Activated CD4-positive, alpha-beta T cell treated with anti-CD3 and anti-CD28 coated beads for 36 hours (primary cell): ENCODE results near the gene NTM. TPM values are rescaled to one million over a fixed set of nuclear protein-coding genes. Genes with fewer than 3 reads are reported as not detected.
"Not testable (repeated sequence)": the region's sequence is repeated elsewhere in the genome, so short reads cannot be mapped to it uniquely, and the experiment has no call there.

ENCODE experiments used
- ATAC-seq: fragments of 200-7000 bp; cut with Tn5 transposase; one replicate; pipeline ENCODE4 v1.10.0; 2021; ENCODE audit warnings: mild to moderate bottlenecking, moderate library complexity
- CTCF ChIA-PET: fragments of 350-600 bp; sonication (Branson Sonifier 250); formaldehyde crosslinking; loops from one replicate; lab custom pipeline; 2021; ENCODE audit warnings: antibody characterized with exemption; lab: Charles Lee
- POLR2A ChIA-PET: fragments of 350-600 bp; sonication (Branson Sonifier 250); formaldehyde crosslinking; loops from one replicate; lab custom pipeline; 2021; ENCODE audit warnings: antibody characterized with exemption, inconsistent platforms; lab: Charles Lee
- DNase-seq: peaks from one replicate; pipeline ENCODE4 v3.0.0-alpha.2; 2020
- H3K27ac Mint-ChIP-seq: one replicate; pipeline ENCODE4 v1.8.0; 2021; ENCODE audit warnings: mixed read lengths
- H3K27me3 Mint-ChIP-seq: one replicate; pipeline ENCODE4 v1.8.0; 2021; ENCODE audit warnings: mixed read lengths
- H3K36me3 Mint-ChIP-seq: one replicate; pipeline ENCODE4 v1.8.0; 2021; ENCODE audit warnings: low read depth, mixed read lengths
- H3K4me1 Mint-ChIP-seq: one replicate; pipeline ENCODE4 v1.8.0; 2021; ENCODE audit warnings: mixed read lengths
- H3K4me3 Mint-ChIP-seq: one replicate; pipeline ENCODE4 v1.8.0; 2021; ENCODE audit warnings: mild to moderate bottlenecking, moderate library complexity, mixed read lengths
- H3K9me3 Mint-ChIP-seq: one replicate; pipeline ENCODE4 v1.8.0; 2021; ENCODE audit warnings: low read depth, mixed read lengths
- intact Hi-C, 2 experiments: fragments of 100-400 bp; cut with DNase I in 1 of 2; cut with micrococcal nuclease in 1 of 2; formaldehyde crosslinking; loops; one replicate each; pipeline versions ENCODE4 v1.14.2 to v1.15.1; 2022 to 2024; cut with DNase I, micrococcal nuclease
- total RNA-seq, 2 experiments: library from RNA; stranded (reverse); gene quantifications; one replicate each; pipeline ENCODE4 v1.2.3, GENCODE V29; 2021

Gene NTM
- total RNA-seq, 2 experiments from 2014 or later = not detected

- Mint-ChIP-seq H3K4me1 (no peaks in the 10 kb centered on the region), H3K36me3 (no peaks in the 10 kb centered on the region), H3K27ac (no peak overlapping the region), H3K9me3 (no peaks in the 10 kb centered on the region), H3K27me3 (peaks cover 5% of the 10 kb centered on the region), H3K4me3 (no peak overlapping the region)
- DNase-seq = no peak
- POLR2A ChIA-PET = no interaction called here
- intact Hi-C loops = no loop called here
- CTCF ChIA-PET = no interaction called here
- ATAC-seq = no peak
These were observed 33.6 kb downstream of the NTM start for GRCh38 chr11:131404010-131404409.

GRCh38 chr11:131408025-131408640 is 37.7 kb downstream of the NTM start:
- no peaks in the 10 kb centered on the region for H3K4me1 Mint-ChIP-seq
- peak; percentile 16 for DNase-seq
- ATAC-seq = no peak
- no peak overlapping the region for H3K4me3 Mint-ChIP-seq
- H3K27me3 Mint-ChIP-seq = no peaks in the 10 kb centered on the region
- ChIA-PET CTCF (no interaction called here), POLR2A (no interaction called here)
- no peaks in the 10 kb centered on the region for H3K36me3 Mint-ChIP-seq
- intact Hi-C loops = loop anchor here in 1 of 2 experiments (5.0 kb wide), 1 partner anchor 264 kb away; no protein-coding TSS in a partner anchor
- H3K9me3 Mint-ChIP-seq = no peaks in the 10 kb centered on the region
- H3K27ac Mint-ChIP-seq = no peak overlapping the region

GRCh38 chr11:131409345-131409744 is 38.9 kb downstream of the NTM start:
- Mint-ChIP-seq H3K4me3 (no peak overlapping the region), H3K4me1 (no peaks in the 10 kb centered on the region), H3K27ac (no peak overlapping the region), H3K9me3 (no peaks in the 10 kb centered on the region), H3K27me3 (no peaks in the 10 kb centered on the region), H3K36me3 (no peaks in the 10 kb centered on the region)
- ChIA-PET POLR2A (no interaction called here), CTCF (no interaction called here)
- intact Hi-C loops = loop anchor here in 1 of 2 experiments (5.0 kb wide), 1 partner anchor 263 kb away; no protein-coding TSS in a partner anchor
- DNase-seq (no peak), ATAC-seq (no peak)

- CTCF ChIA-PET = no interaction called here
- ATAC-seq (no peak), DNase-seq (no peak)
- H3K36me3 Mint-ChIP-seq = no peaks in the 10 kb centered on the region
- H3K9me3 Mint-ChIP-seq = no peaks in the 10 kb centered on the region
- H3K27ac Mint-ChIP-seq = no peak overlapping the region
- no peak overlapping the region for H3K4me3 Mint-ChIP-seq
- no peaks in the 10 kb centered on the region for H3K4me1 Mint-ChIP-seq
- POLR2A ChIA-PET = no interaction called here
- intact Hi-C loops = no loop called here
- no peaks in the 10 kb centered on the region for H3K27me3 Mint-ChIP-seq
These were observed 41.2 kb downstream of the NTM start for GRCh38 chr11:131411636-131412035.

GRCh38 chr11:131412061-131412460 is 41.6 kb downstream of the NTM start:
- no peak for DNase-seq
- Mint-ChIP-seq H3K27me3 (no peaks in the 10 kb centered on the region), H3K4me1 (no peaks in the 10 kb centered on the region), H3K9me3 (no peaks in the 10 kb centered on the region), H3K36me3 (no peaks in the 10 kb centered on the region), H3K4me3 (no peak overlapping the region), H3K27ac (no peak overlapping the region)
- ATAC-seq = no peak
- intact Hi-C loops = no loop called here
- CTCF ChIA-PET = no interaction called here
- POLR2A ChIA-PET = no interaction called here

DNA sequence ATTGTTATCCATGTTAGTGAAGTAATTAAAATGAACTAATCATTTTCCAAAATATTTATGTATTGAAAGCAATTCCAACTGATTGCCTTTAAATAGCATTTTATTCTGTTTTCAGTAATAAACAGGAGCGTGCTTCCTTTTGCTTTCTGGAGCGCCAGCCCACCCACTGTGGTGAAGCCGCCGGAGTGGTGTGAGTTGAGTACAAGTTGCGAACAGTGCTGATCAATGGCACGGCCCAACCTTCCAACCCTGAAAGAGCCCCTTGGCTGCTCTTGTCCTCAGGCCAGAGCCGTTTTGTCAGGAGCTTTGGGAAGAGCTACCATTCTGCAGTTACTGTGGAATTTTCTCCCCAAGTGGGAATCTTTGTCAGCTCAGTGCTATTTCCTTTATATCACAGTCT is 42.8 kb downstream of the NTM start:
- CTCF ChIA-PET = no interaction called here
- Mint-ChIP-seq H3K27ac (no peak overlapping the region), H3K4me1 (no peaks in the 10 kb centered on the region), H3K36me3 (no peaks in the 10 kb centered on the region), H3K27me3 (no peaks in the 10 kb centered on the region), H3K9me3 (no peaks in the 10 kb centered on the region), H3K4me3 (no peak overlapping the region)
- POLR2A ChIA-PET = no interaction called here
- intact Hi-C loops = no loop called here
- ATAC-seq = no peak
- DNase-seq = no peak

- POLR2A ChIA-PET = no interaction called here
- H3K4me1 Mint-ChIP-seq = no peaks in the 10 kb centered on the region
- intact Hi-C loops = no loop called here
- ATAC-seq (no peak), DNase-seq (no peak)
- no peak overlapping the region for H3K4me3 Mint-ChIP-seq
- no peaks in the 10 kb centered on the region for H3K27me3 Mint-ChIP-seq
- H3K27ac Mint-ChIP-seq = no peak overlapping the region
- H3K36me3 Mint-ChIP-seq = no peaks in the 10 kb centered on the region
- CTCF ChIA-PET = no interaction called here
- H3K9me3 Mint-ChIP-seq = no peaks in the 10 kb centered on the region
These were observed 47.8 kb downstream of the NTM start for GRCh38 chr11:131418189-131418588.

- Mint-ChIP-seq H3K4me3 (no peak overlapping the region), H3K27ac (no peak overlapping the region), H3K4me1 (no peaks in the 10 kb centered on the region), H3K9me3 (no peaks in the 10 kb centered on the region), H3K27me3 (no peaks in the 10 kb centered on the region), H3K36me3 (no peaks in the 10 kb centered on the region)
- no peak for ATAC-seq
- no peak for DNase-seq
- POLR2A ChIA-PET = no interaction called here
- CTCF ChIA-PET = no interaction called here
- intact Hi-C loops = no loop called here
These were observed 50.8 kb downstream of the NTM start for GRCh38 chr11:131421066-131421855.

- Mint-ChIP-seq H3K27ac (no peak overlapping the region), H3K9me3 (no peaks in the 10 kb centered on the region), H3K4me3 (no peak overlapping the region), H3K4me1 (no peaks in the 10 kb centered on the region), H3K27me3 (no peaks in the 10 kb centered on the region), H3K36me3 (no peaks in the 10 kb centered on the region)
- DNase-seq (no peak), ATAC-seq (no peak)
- intact Hi-C loops = no loop called here
- ChIA-PET POLR2A (no interaction called here), CTCF (no interaction called here)
These were observed 51.6 kb downstream of the NTM start for GRCh38 chr11:131422029-131422428.

DNA sequence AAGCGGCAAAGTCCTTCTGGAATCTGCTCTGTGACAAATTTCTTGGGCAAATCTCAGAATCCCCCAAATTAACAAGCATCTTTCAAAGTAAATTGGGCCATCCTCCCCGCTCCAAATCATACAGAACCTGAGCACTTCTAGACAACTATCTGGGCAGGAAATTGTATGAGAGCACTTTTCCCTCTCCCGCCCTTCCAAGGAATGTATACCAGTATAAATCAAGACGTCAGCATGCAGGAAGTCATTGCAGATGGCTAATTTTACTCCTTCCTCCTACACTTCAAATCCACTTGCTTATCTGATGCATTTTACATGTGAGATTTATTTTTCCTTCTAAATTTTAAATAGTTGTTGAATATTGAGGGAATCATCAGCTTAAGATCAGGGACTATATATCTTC is 52.1 kb downstream of the NTM start:
- Mint-ChIP-seq H3K4me3 (no peak overlapping the region), H3K36me3 (no peaks in the 10 kb centered on the region), H3K9me3 (no peaks in the 10 kb centered on the region), H3K27me3 (no peaks in the 10 kb centered on the region), H3K4me1 (no peaks in the 10 kb centered on the region), H3K27ac (no peak overlapping the region)
- intact Hi-C loops = no loop called here
- ChIA-PET CTCF (interaction anchor here (0.8 kb wide), 1 partner anchor 1382 kb away, joined by 3 read pairs; no protein-coding TSS in a partner anchor), POLR2A (no interaction called here)
- ATAC-seq (no peak), DNase-seq (no peak)

- no peak overlapping the region for H3K27ac Mint-ChIP-seq
- POLR2A ChIA-PET = no interaction called here
- H3K4me1 Mint-ChIP-seq = no peaks in the 10 kb centered on the region
- CTCF ChIA-PET = no interaction called here
- H3K4me3 Mint-ChIP-seq = no peak overlapping the region
- intact Hi-C loops = no loop called here
- DNase-seq = no peak
- H3K9me3 Mint-ChIP-seq = no peaks in the 10 kb centered on the region
- no peaks in the 10 kb centered on the region for H3K36me3 Mint-ChIP-seq
- ATAC-seq = no peak
- H3K27me3 Mint-ChIP-seq = no peaks in the 10 kb centered on the region
These were observed 53.3 kb downstream of the NTM start for GRCh38 chr11:131423688-131424087.

DNA sequence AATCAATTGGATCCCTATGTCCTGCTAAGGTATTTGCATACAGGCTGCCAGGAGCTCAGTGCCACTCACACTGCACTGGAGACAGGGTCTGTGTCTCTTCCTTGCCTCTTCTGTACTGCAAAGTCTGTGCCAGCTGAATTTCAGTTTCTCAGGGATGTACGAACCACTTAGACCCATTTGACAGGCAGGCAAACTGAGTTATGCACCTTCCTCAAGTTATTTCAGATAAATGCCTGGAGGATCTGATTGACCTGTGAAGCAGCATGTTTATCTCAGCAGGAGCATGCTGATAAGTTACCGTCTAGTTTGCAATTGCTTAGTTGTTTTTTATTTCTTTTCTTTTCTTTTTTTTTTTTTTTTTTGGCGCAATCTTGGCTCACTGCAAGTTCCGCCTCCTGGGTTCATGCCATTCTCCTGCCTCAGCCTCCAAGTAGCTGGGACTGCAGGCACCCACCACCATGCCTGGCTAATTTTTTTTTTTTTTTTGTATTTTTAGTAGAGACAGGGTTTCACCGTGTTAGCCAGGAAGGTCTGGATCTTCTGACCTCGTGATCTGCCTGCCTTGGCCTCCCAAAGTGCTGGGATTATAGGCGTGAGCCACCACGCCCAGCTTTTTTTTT is 54.0 kb downstream of the NTM start:
- H3K27ac Mint-ChIP-seq, POLR2A ChIA-PET, DNase-seq, H3K9me3 Mint-ChIP-seq, H3K4me3 Mint-ChIP-seq, intact Hi-C loops, CTCF ChIA-PET, H3K27me3 Mint-ChIP-seq, H3K36me3 Mint-ChIP-seq, H3K4me1 Mint-ChIP-seq, ATAC-seq: not testable (repeated sequence)
